ENCODE measurements around the gene UGT1A4.

Gene UGT1A4

GRCh38 chr2:233756429-233757081 is 38.0 kb downstream of the UGT1A4 start:
- H3K4me3 ChIP-seq (ENCODE audit: low read depth, low read length) = no peak overlapping the region
- H3K36me3 ChIP-seq (ENCODE audit: control insufficient read depth, insufficient read depth, low read length) = no peaks in the 10 kb centered on the region
- H3K4me1 ChIP-seq (ENCODE audit: control insufficient read depth, insufficient read depth, low read length) = no peaks in the 10 kb centered on the region

DNA sequence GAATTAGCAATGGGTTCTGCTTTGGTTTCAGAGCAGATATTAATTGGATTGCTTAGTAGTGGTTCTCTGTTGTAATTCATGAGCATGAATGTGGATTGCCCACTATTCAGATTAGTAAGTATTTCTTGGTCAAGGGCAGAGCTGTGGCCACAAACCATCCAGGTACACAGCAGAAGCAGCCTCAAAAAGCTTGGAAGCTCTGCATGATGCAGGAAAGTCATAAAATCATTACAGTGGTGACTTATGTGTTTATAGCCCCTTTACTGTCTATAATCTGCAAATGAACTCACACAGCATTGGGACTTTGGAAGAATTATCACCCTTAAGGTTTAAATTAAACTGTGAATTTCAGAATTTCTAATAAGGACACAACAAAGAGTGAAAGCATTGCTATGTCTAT is 39.6 kb downstream of the UGT1A4 start:
- no peak overlapping the region for H3K4me3 ChIP-seq (ENCODE audit: low read depth, low read length)
- H3K36me3 ChIP-seq (ENCODE audit: control insufficient read depth, insufficient read depth, low read length) = no peaks in the 10 kb centered on the region
- H3K27me3 ChIP-seq (ENCODE audit: control insufficient read depth, insufficient read depth, low read length) = no peaks in the 10 kb centered on the region
- no peak overlapping the region for H3K9ac ChIP-seq (ENCODE audit: low read depth, low read length)
- no peaks in the 10 kb centered on the region for H3K4me1 ChIP-seq (ENCODE audit: control insufficient read depth, insufficient read depth, low read length)
- H3K9me3 ChIP-seq (ENCODE audit: control insufficient read depth, insufficient read depth, low read length) = no peaks in the 10 kb centered on the region

More at GRCh38 chr2:233756429-233757081, 38.0 kb downstream of the UGT1A4 start:
- no peaks in the 10 kb centered on the region for H3K27me3 ChIP-seq (ENCODE audit: control insufficient read depth, insufficient read depth, low read length)
- no peak overlapping the region for H3K9ac ChIP-seq (ENCODE audit: low read depth, low read length)
- no peaks in the 10 kb centered on the region for H3K9me3 ChIP-seq (ENCODE audit: control insufficient read depth, insufficient read depth, low read length)

- H3K9ac ChIP-seq (ENCODE audit: low read depth, low read length) = no peak overlapping the region
- H3K27me3 ChIP-seq (ENCODE audit: control insufficient read depth, insufficient read depth, low read length) = no peaks in the 10 kb centered on the region
- no peaks in the 10 kb centered on the region for H3K4me1 ChIP-seq (ENCODE audit: control insufficient read depth, insufficient read depth, low read length)
- H3K4me3 ChIP-seq (ENCODE audit: low read depth, low read length) = no peak overlapping the region
- no peaks in the 10 kb centered on the region for H3K9me3 ChIP-seq (ENCODE audit: control insufficient read depth, insufficient read depth, low read length)
- H3K36me3 ChIP-seq (ENCODE audit: control insufficient read depth, insufficient read depth, low read length) = no peaks in the 10 kb centered on the region
Observed at GRCh38 chr2:233758849-233759248, 40.3 kb downstream of the UGT1A4 start.

GRCh38 chr2:233760043-233760442 is 41.5 kb downstream of the UGT1A4 start, which contains the start of gene UGT1A1:
TSS of gene UGT1A1 (plus strand) at chr2:233760270. CDS start at chr2:233760288, 18 bp downstream.
- Histone ChIP-seq H3K4me1 (ENCODE audit: control insufficient read depth, insufficient read depth, low read length) (no peaks in the 10 kb centered on the region), H3K4me3 (ENCODE audit: low read depth, low read length) (no peak within 1 kb of the TSS), H3K36me3 (ENCODE audit: control insufficient read depth, insufficient read depth, low read length) (no peaks in the 10 kb centered on the region), H3K9ac (ENCODE audit: low read depth, low read length) (no peak within 1 kb of the TSS), H3K9me3 (ENCODE audit: control insufficient read depth, insufficient read depth, low read length) (no peaks in the 10 kb centered on the region), H3K27me3 (ENCODE audit: control insufficient read depth, insufficient read depth, low read length) (no peaks in the 10 kb centered on the region)

- Histone ChIP-seq H3K9me3 (ENCODE audit: control insufficient read depth, insufficient read depth, low read length) (no peaks in the 10 kb centered on the region), H3K27me3 (ENCODE audit: control insufficient read depth, insufficient read depth, low read length) (no peaks in the 10 kb centered on the region), H3K36me3 (ENCODE audit: control insufficient read depth, insufficient read depth, low read length) (no peaks in the 10 kb centered on the region), H3K9ac (ENCODE audit: low read depth, low read length) (no peak overlapping the region), H3K4me3 (ENCODE audit: low read depth, low read length) (no peak overlapping the region), H3K4me1 (ENCODE audit: control insufficient read depth, insufficient read depth, low read length) (no peaks in the 10 kb centered on the region)
Observed at GRCh38 chr2:233761040-233761769, 42.7 kb downstream of the UGT1A4 start.

DNA sequence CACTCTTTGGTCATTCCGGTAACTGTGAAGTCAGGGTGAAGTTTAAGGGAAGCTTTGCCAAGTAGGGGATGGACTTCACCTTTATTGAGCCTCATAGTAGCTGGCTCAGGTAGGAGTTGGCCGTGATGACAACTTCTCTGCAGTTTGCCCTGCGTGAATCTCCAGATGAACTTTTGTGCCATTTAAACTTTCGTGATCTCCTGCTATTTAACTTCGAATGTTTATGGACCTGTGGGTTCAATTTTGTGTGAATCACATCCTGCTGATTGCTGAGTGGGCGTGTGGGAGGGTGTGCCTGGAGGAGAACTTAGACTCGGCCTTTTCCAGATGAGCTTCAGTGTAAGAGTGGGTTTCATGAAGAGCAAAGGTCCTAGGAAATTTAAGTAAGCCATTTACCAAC is 45.7 kb downstream of the UGT1A4 start:
- H3K4me1 ChIP-seq (ENCODE audit: control insufficient read depth, insufficient read depth, low read length) = no peaks in the 10 kb centered on the region
- no peaks in the 10 kb centered on the region for H3K27me3 ChIP-seq (ENCODE audit: control insufficient read depth, insufficient read depth, low read length)
- no peaks in the 10 kb centered on the region for H3K9me3 ChIP-seq (ENCODE audit: control insufficient read depth, insufficient read depth, low read length)
- no peaks in the 10 kb centered on the region for H3K36me3 ChIP-seq (ENCODE audit: control insufficient read depth, insufficient read depth, low read length)
- no peak overlapping the region for H3K9ac ChIP-seq (ENCODE audit: low read depth, low read length)
- no peak overlapping the region for H3K4me3 ChIP-seq (ENCODE audit: low read depth, low read length)

DNA sequence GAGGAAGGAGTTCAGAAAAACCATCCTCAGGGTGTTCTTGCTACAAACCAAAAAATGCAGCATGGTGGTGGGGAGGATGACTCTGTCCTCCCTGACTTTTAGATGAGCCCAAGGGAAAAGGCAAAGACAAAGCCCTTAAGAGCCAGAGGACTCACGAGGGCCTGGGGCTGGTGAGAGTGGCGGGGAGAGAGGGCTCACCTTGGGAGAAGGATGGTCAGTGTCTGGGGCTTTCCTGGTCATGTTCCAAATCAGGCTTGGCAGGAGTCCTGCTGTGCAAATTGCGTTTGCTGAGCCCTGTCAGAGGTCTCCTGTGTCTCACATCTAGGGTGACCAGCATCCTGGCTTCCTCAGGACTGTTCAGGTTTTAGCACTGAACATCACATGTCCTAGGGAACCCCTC is 46.2 kb downstream of the UGT1A4 start:
- Histone ChIP-seq H3K9ac (ENCODE audit: low read depth, low read length) (no peak overlapping the region), H3K27me3 (ENCODE audit: control insufficient read depth, insufficient read depth, low read length) (no peaks in the 10 kb centered on the region), H3K4me3 (ENCODE audit: low read depth, low read length) (no peak overlapping the region), H3K36me3 (ENCODE audit: control insufficient read depth, insufficient read depth, low read length) (no peaks in the 10 kb centered on the region), H3K4me1 (ENCODE audit: control insufficient read depth, insufficient read depth, low read length) (no peaks in the 10 kb centered on the region), H3K9me3 (ENCODE audit: control insufficient read depth, insufficient read depth, low read length) (no peaks in the 10 kb centered on the region)

DNA sequence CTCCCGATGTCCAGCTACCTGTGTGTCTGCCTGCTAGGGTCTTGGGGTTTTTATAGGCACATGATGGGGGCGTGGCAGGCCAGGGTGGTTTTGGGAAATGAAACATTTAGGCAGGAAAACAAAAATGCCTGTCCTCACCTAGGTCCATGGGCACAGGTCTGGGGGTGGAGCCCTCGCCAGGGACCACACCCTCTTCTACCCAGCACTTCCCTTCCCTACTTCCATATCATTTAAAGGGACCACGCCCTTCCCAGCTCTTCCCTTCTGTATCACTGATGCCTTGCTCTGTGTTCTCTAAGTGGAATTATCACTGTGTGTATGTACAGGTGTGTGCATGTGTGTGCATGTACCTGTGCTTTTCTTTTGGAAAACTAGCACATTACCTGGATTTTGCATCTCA is 47.9 kb downstream of the UGT1A4 start:
- no peaks in the 10 kb centered on the region for H3K9me3 ChIP-seq (ENCODE audit: control insufficient read depth, insufficient read depth, low read length)
- H3K4me3 ChIP-seq (ENCODE audit: low read depth, low read length) = no peak overlapping the region
- no peaks in the 10 kb centered on the region for H3K27me3 ChIP-seq (ENCODE audit: control insufficient read depth, insufficient read depth, low read length)
- no peaks in the 10 kb centered on the region for H3K4me1 ChIP-seq (ENCODE audit: control insufficient read depth, insufficient read depth, low read length)
- H3K36me3 ChIP-seq (ENCODE audit: control insufficient read depth, insufficient read depth, low read length) = no peaks in the 10 kb centered on the region
- H3K9ac ChIP-seq (ENCODE audit: low read depth, low read length) = no peak overlapping the region

GRCh38 chr2:233768076-233768475 is 49.5 kb downstream of the UGT1A4 start:
- H3K4me3 ChIP-seq (ENCODE audit: low read depth, low read length) = no peak overlapping the region
- H3K36me3 ChIP-seq (ENCODE audit: control insufficient read depth, insufficient read depth, low read length) = no peaks in the 10 kb centered on the region
- H3K4me1 ChIP-seq (ENCODE audit: control insufficient read depth, insufficient read depth, low read length) = no peaks in the 10 kb centered on the region
- H3K9me3 ChIP-seq (ENCODE audit: control insufficient read depth, insufficient read depth, low read length) = no peaks in the 10 kb centered on the region
- H3K27me3 ChIP-seq (ENCODE audit: control insufficient read depth, insufficient read depth, low read length) = no peaks in the 10 kb centered on the region
- no peak overlapping the region for H3K9ac ChIP-seq (ENCODE audit: low read depth, low read length)

DNA sequence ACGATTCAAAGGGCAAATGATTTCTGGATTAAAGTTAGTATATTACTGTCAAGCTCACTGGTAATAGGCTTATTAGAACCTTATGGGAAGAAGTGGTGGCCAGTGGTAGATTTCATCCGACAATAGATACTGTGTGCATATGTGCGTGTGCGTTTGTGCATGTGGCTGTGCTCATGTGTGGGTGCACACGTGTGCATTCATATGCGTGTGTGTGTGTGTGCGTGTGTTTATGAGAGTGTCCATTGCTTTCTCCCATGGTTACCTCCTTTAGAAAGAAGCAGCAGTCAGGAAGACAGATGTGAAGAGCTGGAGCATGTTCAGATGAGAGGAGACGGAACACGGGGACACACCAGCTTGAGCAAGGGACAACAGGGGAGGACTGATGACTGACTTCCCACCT is 50.7 kb downstream of the UGT1A4 start:
- Histone ChIP-seq H3K9ac (ENCODE audit: low read depth, low read length) (no peak overlapping the region), H3K4me1 (ENCODE audit: control insufficient read depth, insufficient read depth, low read length) (no peaks in the 10 kb centered on the region), H3K9me3 (ENCODE audit: control insufficient read depth, insufficient read depth, low read length) (no peaks in the 10 kb centered on the region), H3K27me3 (ENCODE audit: control insufficient read depth, insufficient read depth, low read length) (no peaks in the 10 kb centered on the region), H3K4me3 (ENCODE audit: low read depth, low read length) (no peak overlapping the region), H3K36me3 (ENCODE audit: control insufficient read depth, insufficient read depth, low read length) (no peaks in the 10 kb centered on the region)

- H3K27me3 ChIP-seq (ENCODE audit: control insufficient read depth, insufficient read depth, low read length) = no peaks in the 10 kb centered on the region
- no peak overlapping the region for H3K4me3 ChIP-seq (ENCODE audit: low read depth, low read length)
- no peak overlapping the region for H3K9ac ChIP-seq (ENCODE audit: low read depth, low read length)
- H3K36me3 ChIP-seq (ENCODE audit: control insufficient read depth, insufficient read depth, low read length) = no peaks in the 10 kb centered on the region
- H3K4me1 ChIP-seq (ENCODE audit: control insufficient read depth, insufficient read depth, low read length) = no peaks in the 10 kb centered on the region
- H3K9me3 ChIP-seq (ENCODE audit: control insufficient read depth, insufficient read depth, low read length) = no peaks in the 10 kb centered on the region
Observed at GRCh38 chr2:233772153-233772552, 53.6 kb downstream of the UGT1A4 start.

- no peaks in the 10 kb centered on the region for H3K27me3 ChIP-seq (ENCODE audit: control insufficient read depth, insufficient read depth, low read length)
- H3K9ac ChIP-seq (ENCODE audit: low read depth, low read length) = no peak overlapping the region
- H3K4me3 ChIP-seq (ENCODE audit: low read depth, low read length) = no peak overlapping the region
- no peaks in the 10 kb centered on the region for H3K36me3 ChIP-seq (ENCODE audit: control insufficient read depth, insufficient read depth, low read length)
- H3K4me1 ChIP-seq (ENCODE audit: control insufficient read depth, insufficient read depth, low read length) = no peaks in the 10 kb centered on the region
- no peaks in the 10 kb centered on the region for H3K9me3 ChIP-seq (ENCODE audit: control insufficient read depth, insufficient read depth, low read length)
Observed at GRCh38 chr2:233772583-233772982, 54.0 kb downstream of the UGT1A4 start.
